ENCODE results near the gene HLA-DOA. TPM values are rescaled to one million over a fixed set of nuclear protein-coding genes. Genes with fewer than 3 reads are reported as not detected.

The HLA-DOA gene
- total RNA-seq, 1 experiment from 2014 or later, result 0.13 TPM

- in situ Hi-C loops (cut with HindIII; ENCODE audit: low pct_unique_long_range_greater_than_20kb, low sequenced_read_pairs), result no loop called here
- no peak for DNase-seq (ENCODE audit: low read depth, low spot score)
Observed at GRCh38 chr6:32972353-32973143, 36.8 kb downstream of the HLA-DOA start.

- in situ Hi-C loops (cut with HindIII; ENCODE audit: low pct_unique_long_range_greater_than_20kb, low sequenced_read_pairs), result no loop called here
Observed at GRCh38 chr6:32971581-32972352, 37.6 kb downstream of the HLA-DOA start.

GRCh38 chr6:32971242-32971580, 38.2 kb downstream of the HLA-DOA start:
- DNase-seq (ENCODE audit: low read depth, low spot score), result no peak
- in situ Hi-C loops (cut with HindIII; ENCODE audit: low pct_unique_long_range_greater_than_20kb, low sequenced_read_pairs), result no loop called here

More at GRCh38 chr6:32971581-32972352, 37.6 kb downstream of the HLA-DOA start:
- DNase-seq (ENCODE audit: low read depth, low spot score), result peak; percentile 100

- DNase-seq (ENCODE audit: low read depth, low spot score), result peak; percentile 83
- in situ Hi-C loops (cut with HindIII; ENCODE audit: low pct_unique_long_range_greater_than_20kb, low sequenced_read_pairs), result no loop called here
Observed at GRCh38 chr6:32970413-32971241, 38.8 kb downstream of the HLA-DOA start.

GRCh38 chr6:32969685-32970412, 39.5 kb downstream of the HLA-DOA start:
- in situ Hi-C loops (cut with HindIII; ENCODE audit: low pct_unique_long_range_greater_than_20kb, low sequenced_read_pairs), result no loop called here

GRCh38 chr6:32968867-32969684, 40.3 kb downstream of the HLA-DOA start:
- peak; percentile 56 for DNase-seq (ENCODE audit: low read depth, low spot score)
- in situ Hi-C loops (cut with HindIII; ENCODE audit: low pct_unique_long_range_greater_than_20kb, low sequenced_read_pairs), result no loop called here

More at GRCh38 chr6:32969685-32970412, 39.5 kb downstream of the HLA-DOA start:
- DNase-seq (ENCODE audit: low read depth, low spot score), result peak; percentile 96

GRCh38 chr6:32968093-32968866, 41.1 kb downstream of the HLA-DOA start, which contains the start of gene BRD2:
TSS of gene BRD2 (plus strand) at chr6:32968594. CDS start at chr6:32972899, 4,305 bp downstream.
- DNase-seq (ENCODE audit: low read depth, low spot score), result peak; percentile 97
- in situ Hi-C loops (cut with HindIII; ENCODE audit: low pct_unique_long_range_greater_than_20kb, low sequenced_read_pairs), result no loop called here

- in situ Hi-C loops (cut with HindIII; ENCODE audit: low pct_unique_long_range_greater_than_20kb, low sequenced_read_pairs), result no loop called here
- peak; percentile 78 for DNase-seq (ENCODE audit: low read depth, low spot score)
Observed at GRCh38 chr6:32967151-32968091, 42.0 kb downstream of the HLA-DOA start.

GRCh38 chr6:32964776-32965175, 44.6 kb downstream of the HLA-DOA start:
- DNase-seq (ENCODE audit: low read depth, low spot score), result peak; percentile 38

GRCh38 chr6:32963866-32964265, 45.5 kb downstream of the HLA-DOA start:
- no peak for DNase-seq (ENCODE audit: low read depth, low spot score)
- in situ Hi-C loops (cut with HindIII; ENCODE audit: low pct_unique_long_range_greater_than_20kb, low sequenced_read_pairs), result no loop called here

More at GRCh38 chr6:32964776-32965175, 44.6 kb downstream of the HLA-DOA start:
- in situ Hi-C loops (cut with HindIII; ENCODE audit: low pct_unique_long_range_greater_than_20kb, low sequenced_read_pairs), result no loop called here

GRCh38 chr6:32962213-32962826, 47.1 kb downstream of the HLA-DOA start:
- in situ Hi-C loops (cut with HindIII; ENCODE audit: low pct_unique_long_range_greater_than_20kb, low sequenced_read_pairs), result no loop called here
- peak; percentile 6 for DNase-seq (ENCODE audit: low read depth, low spot score)

- DNase-seq (ENCODE audit: low read depth, low spot score), result no peak
- in situ Hi-C loops (cut with HindIII; ENCODE audit: low pct_unique_long_range_greater_than_20kb, low sequenced_read_pairs), result no loop called here
Observed at GRCh38 chr6:32960563-32960962, 48.8 kb downstream of the HLA-DOA start.

GRCh38 chr6:32956176-32956575, 53.2 kb downstream of the HLA-DOA start:
- in situ Hi-C loops (cut with HindIII; ENCODE audit: low pct_unique_long_range_greater_than_20kb, low sequenced_read_pairs), result no loop called here
- DNase-seq (ENCODE audit: low read depth, low spot score), result no peak

GRCh38 chr6:32954986-32955802, 54.2 kb downstream of the HLA-DOA start:
- DNase-seq (ENCODE audit: low read depth, low spot score), result peak; percentile 73
- in situ Hi-C loops (cut with HindIII; ENCODE audit: low pct_unique_long_range_greater_than_20kb, low sequenced_read_pairs), result no loop called here
